B cell (primary cell): ENCODE data around the gene C1orf35. TPM values are rescaled to one million over a fixed set of nuclear protein-coding genes. Genes with fewer than 3 reads are reported as not detected.
A peak's percentile ranks its signal among the peaks of the same experiment; 100 is the strongest.

Source experiments
- ATAC-seq: fragments of 200-7000 bp; cut with Tn5 transposase; one replicate; pipeline ENCODE4 v1.10.0; 2021; ENCODE audit warnings: low read depth, mild to moderate bottlenecking, moderate number of reproducible peaks, moderate library complexity
- CTCF ChIA-PET: fragments of 350-600 bp; sonication (Branson Sonifier 250); formaldehyde crosslinking; loops from one replicate; lab custom pipeline; 2021; ENCODE audit warnings: antibody characterized with exemption, inconsistent platforms; lab: Charles Lee
- POLR2A ChIA-PET: fragments of 350-600 bp; sonication (Branson Sonifier 250); formaldehyde crosslinking; loops from one replicate; lab custom pipeline; 2021; ENCODE audit warnings: antibody characterized with exemption; lab: Charles Lee
- DNase-seq: peaks from one replicate; pipeline ENCODE4 v3.0.0; 2013
- H2AFZ ChIP-seq: 2 replicates; pipeline ENCODE4 v1.6.1; 2012; ENCODE audit warnings: mild to moderate bottlenecking, low read depth, low read length; ENCODE audit not compliant: insufficient read depth, poor library complexity, severe bottlenecking
- H3K27ac ChIP-seq, 2 donors: 1 replicate in 1 of 2; 2 replicates in 1 of 2; pipeline ENCODE4 v1.5.1; 2012 to 2013; ENCODE audit warnings: low read length in 2 of 2, mild to moderate bottlenecking in 2 of 2, moderate library complexity in 1 of 2
- H3K27me3 ChIP-seq, 4 experiments: fragments of 200-600 bp in 1 of 4; sonication (generic) in 1 of 4; replicated peaks in 1 of 4; 1 replicate in 2 of 4; 2 replicates in 2 of 4; pipeline versions ENCODE4 v1.6.1 to v1.7.0; 2013 to 2016; ENCODE audit warnings: low read length in 3 of 4, mild to moderate bottlenecking in 2 of 4, mixed read lengths in 1 of 4, moderate library complexity in 1 of 4; ENCODE audit not compliant: insufficient read depth in 4 of 4, control insufficient read depth in 3 of 4; ENCODE audit errors: control extremely low read depth in 1 of 4
- H3K36me3 ChIP-seq, 2 experiments: replicated peaks in 1 of 2; 1 replicate in 1 of 2; 2 replicates in 1 of 2; pipeline versions ENCODE4 v1.6.1 to v1.7.1; 2013; ENCODE audit warnings: low read length in 1 of 2; ENCODE audit not compliant: insufficient read depth in 2 of 2, control insufficient read depth in 1 of 2; ENCODE audit errors: control extremely low read depth in 1 of 2, extremely low read depth in 1 of 2
- H3K4me1 ChIP-seq, 2 donors: fragments of 200-600 bp in 1 of 2; sonication (generic) in 1 of 2; 1 replicate in 1 of 2; 2 replicates in 1 of 2; pipeline versions ENCODE4 v1.5.1 to v1.6.1; 2013 to 2017; ENCODE audit warnings: low read length in 2 of 2; ENCODE audit not compliant: control insufficient read depth in 2 of 2, insufficient read depth in 2 of 2
- H3K4me2 ChIP-seq: replicated peaks from 2 replicates; pipeline ENCODE3; 2012; ENCODE audit warnings: mild to moderate bottlenecking, low read depth, low read length; ENCODE audit not compliant: poor library complexity, severe bottlenecking
- H3K4me3 ChIP-seq, 5 experiments: fragments of 200-600 bp in 1 of 5; sonication (generic) in 1 of 5; 1 replicate in 3 of 5; 2 replicates in 2 of 5; pipeline versions ENCODE4 v1.5.1 to v1.7.0; 2011 to 2016; ENCODE audit warnings: low read length in 4 of 5, mild to moderate bottlenecking in 4 of 5, low read depth in 2 of 5, control low read depth in 1 of 5, moderate library complexity in 1 of 5; ENCODE audit not compliant: insufficient read depth in 1 of 5; ENCODE audit errors: control extremely low read depth in 1 of 5, extremely low read depth in 1 of 5
- H3K79me2 ChIP-seq: fragments of 200-600 bp; sonication (generic); one replicate; pipeline ENCODE4 v1.6.0; 2016; ENCODE audit warnings: low read length; ENCODE audit not compliant: control insufficient read depth, insufficient read depth
- H3K9ac ChIP-seq: fragments of 200-600 bp; sonication (generic); 2 replicates; pipeline ENCODE4 v1.6.1; 2017; ENCODE audit warnings: mild to moderate bottlenecking, low read length, moderate library complexity
- H3K9me3 ChIP-seq, 3 donors: one replicate each; pipeline versions ENCODE4 v1.6.1 to v1.7.1; 2013; ENCODE audit warnings: low read length in 2 of 3; ENCODE audit not compliant: control insufficient read depth in 2 of 3, insufficient read depth in 1 of 3; ENCODE audit errors: control extremely low read depth in 1 of 3
- H4K20me1 ChIP-seq: 2 replicates; pipeline ENCODE4 v1.6.0; 2012; ENCODE audit warnings: mild to moderate bottlenecking, low read length; ENCODE audit not compliant: insufficient read depth, control insufficient read depth, poor library complexity, severe bottlenecking
- H3K27ac Mint-ChIP-seq: one replicate; pipeline ENCODE4 v1.8.0; 2021; ENCODE audit warnings: mixed read lengths
- H3K27me3 Mint-ChIP-seq: one replicate; pipeline ENCODE4 v1.8.0; 2021; ENCODE audit warnings: mixed read lengths
- H3K4me1 Mint-ChIP-seq: one replicate; pipeline ENCODE4 v1.8.0; 2021; ENCODE audit warnings: mixed read lengths
- H3K4me3 Mint-ChIP-seq: one replicate; pipeline ENCODE4 v1.8.0; 2021; ENCODE audit warnings: mixed read lengths
- H3K9me3 Mint-ChIP-seq: one replicate; pipeline ENCODE4 v1.8.0; 2022; ENCODE audit warnings: mixed read lengths; ENCODE audit not compliant: insufficient read depth
- CTCF ChIP-seq: fragments of 200-600 bp; IDR thresholded peaks from one replicate; pipeline ENCODE4 v1.8.0; 2022; ENCODE audit warnings: antibody characterized with exemption, mild to moderate bottlenecking
- EZH2 ChIP-seq: IDR thresholded peaks from 2 replicates; pipeline ENCODE4 v1.6.1; 2012; ENCODE audit warnings: borderline replicate concordance, low read depth, mild to moderate bottlenecking, moderate library complexity, low read length; ENCODE audit not compliant: insufficient read depth, poor library complexity, severe bottlenecking
- WGBS: methylation state at CpG from one replicate; pipeline ENCODE4 v1.1.5; 2013; ENCODE audit warnings: missing lambda C conversion rate; ENCODE audit not compliant: insufficient coverage; 5-methylcytosine and 5-hydroxymethylcytosine counted together
- intact Hi-C: fragments of 100-400 bp; cut with micrococcal nuclease; formaldehyde crosslinking; loops from one replicate; pipeline ENCODE4 v1.10.0; 2022
- polyA plus RNA-seq: library from polyadenylated mRNA; depleted of rRNA; stranded (reverse); fragments of >200 nt; gene quantifications from 2 replicates; pipeline ENCODE4 v1.2.3, GENCODE V29; 2012
- total RNA-seq, 2 donors: library from RNA; stranded (reverse); fragments of 120-200 nt in 1 of 2; gene quantifications; 1 replicate in 1 of 2; 2 replicates in 1 of 2; pipeline versions ENCODE4 v1.2.3 to v1.2.4, GENCODE V29; 2013 to 2022

Gene C1orf35
- total and polyA plus RNA-seq, 2 donors (not counting 1 experiment from before 2014, with no cell fraction given) = 24.1 to 41.0 TPM

- no peak overlapping the region for H3K4me2 ChIP-seq
- H3K9me3 Mint-ChIP-seq = no peaks in the 10 kb centered on the region
- no peaks in the 10 kb centered on the region for H3K79me2 ChIP-seq
- ChIA-PET POLR2A (no interaction called here), CTCF (no interaction called here)
- no peak overlapping the region for H3K4me3 Mint-ChIP-seq
- no peaks in the 10 kb centered on the region for H3K4me1 Mint-ChIP-seq
- H3K27me3 ChIP-seq = peaks cover 0 to 61% (median 18%) of the 10 kb centered on the region in 4 experiments
- 87% methylated on average over 7 of the region's 7 CpGs for WGBS
- H3K9me3 ChIP-seq = peaks cover 0 to 11% (median 0%) of the 10 kb centered on the region in 3 donors
- H3K27me3 Mint-ChIP-seq = peaks cover 8% of the 10 kb centered on the region
- no peak for ATAC-seq
- H3K4me3 ChIP-seq = no peak overlapping the region
- intact Hi-C loops = no loop called here
- H4K20me1 ChIP-seq = no peaks in the 10 kb centered on the region
- no peak overlapping the region for H2AFZ ChIP-seq
- no peak for DNase-seq
- H3K27ac Mint-ChIP-seq = no peak overlapping the region
- no peaks in the 10 kb centered on the region for H3K4me1 ChIP-seq
- no peak overlapping the region for H3K27ac ChIP-seq
- TF ChIP-seq EZH2 (no peak), CTCF (no peak)
- H3K36me3 ChIP-seq = no peaks in the 10 kb centered on the region
- no peak overlapping the region for H3K9ac ChIP-seq
Observed at GRCh38 chr1:228068359-228068758, 34.8 kb downstream of the C1orf35 start.

GRCh38 chr1:228066891-228067654 is 36.1 kb downstream of the C1orf35 start:
- no peak overlapping the region for H3K27ac Mint-ChIP-seq
- no peaks in the 10 kb centered on the region for H3K4me1 Mint-ChIP-seq
- H3K79me2 ChIP-seq = no peaks in the 10 kb centered on the region
- H3K4me3 ChIP-seq = no peak overlapping the region
- H3K4me3 Mint-ChIP-seq = no peak overlapping the region
- no peaks in the 10 kb centered on the region for H3K9me3 Mint-ChIP-seq
- peaks cover 0 to 74% (median 24%) of the 10 kb centered on the region in 4 experiments for H3K27me3 ChIP-seq
- CTCF ChIA-PET = interaction anchor here (0.6 kb wide), 1 partner anchor 12 kb away, joined by 3 read pairs; no protein-coding TSS in a partner anchor
- peaks cover 0 to 12% (median 0%) of the 10 kb centered on the region in 3 donors for H3K9me3 ChIP-seq
- no peak overlapping the region for H3K4me2 ChIP-seq
- no peak overlapping the region for H3K9ac ChIP-seq
- no peak for TF ChIP-seq CTCF
- TF ChIP-seq EZH2 = no peak
- DNase-seq = peak; percentile 8
- ATAC-seq = no peak
- peaks cover 0 to under 1% of the 10 kb centered on the region in 2 donors for H3K4me1 ChIP-seq
- no peak overlapping the region for H2AFZ ChIP-seq
- 78% methylated on average over 7 of the region's 10 CpGs for WGBS
- intact Hi-C loops = no loop called here
- H4K20me1 ChIP-seq = no peaks in the 10 kb centered on the region
- no peak overlapping the region for H3K27ac ChIP-seq
- H3K27me3 Mint-ChIP-seq = peaks cover 8% of the 10 kb centered on the region
- POLR2A ChIA-PET = no interaction called here
- H3K36me3 ChIP-seq = no peaks in the 10 kb centered on the region
